Activated CD4-positive, alpha-beta T cell treated with anti-CD3 and anti-CD28 coated beads, Interleukin-2, amount 50 U/mL, for 16 hours (primary cell): ENCODE data around the gene TRMT2A.

ENCODE experiments used
- DNase-seq: peaks from one replicate; pipeline ENCODE4 v3.0.0-alpha.2; 2020

The TRMT2A gene

DNA sequence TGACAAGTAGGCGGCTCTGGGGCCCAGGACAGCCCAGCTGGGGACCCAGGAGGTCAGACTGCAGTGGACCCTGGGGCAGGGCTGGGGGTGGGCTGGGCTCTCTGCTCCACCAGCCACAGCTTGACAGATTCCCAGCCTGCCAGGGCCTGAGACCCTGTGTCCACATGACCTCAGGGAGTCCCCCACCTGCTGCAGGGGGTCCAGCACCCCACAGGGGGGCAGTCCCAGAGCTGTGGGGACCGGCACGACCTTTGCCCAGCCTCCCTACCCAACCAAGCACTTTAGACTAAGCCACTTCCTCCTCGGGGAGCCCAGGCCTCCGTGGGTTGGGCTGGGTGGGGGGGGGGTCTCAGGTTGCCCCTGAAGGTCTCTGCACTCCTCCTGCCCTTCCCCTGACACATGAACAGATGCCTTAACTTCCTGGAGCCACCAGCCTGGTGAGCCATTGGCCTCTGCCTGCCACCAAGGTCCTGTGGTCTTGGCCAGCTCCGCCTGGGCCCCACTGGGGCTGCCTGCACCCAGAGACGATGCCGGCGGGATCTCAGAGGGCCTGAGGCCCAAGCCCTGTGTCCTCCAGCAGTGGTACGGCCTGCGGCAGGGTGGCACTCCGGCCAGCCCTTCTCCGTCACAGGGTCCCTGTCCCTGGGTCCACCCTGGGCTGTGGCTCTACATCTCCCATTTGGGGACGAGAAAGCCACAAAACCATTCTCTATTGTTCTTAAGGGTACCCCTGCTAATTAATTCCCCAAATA is 30.4 kb upstream of the TRMT2A start:
- DNase-seq = no peak

DNA sequence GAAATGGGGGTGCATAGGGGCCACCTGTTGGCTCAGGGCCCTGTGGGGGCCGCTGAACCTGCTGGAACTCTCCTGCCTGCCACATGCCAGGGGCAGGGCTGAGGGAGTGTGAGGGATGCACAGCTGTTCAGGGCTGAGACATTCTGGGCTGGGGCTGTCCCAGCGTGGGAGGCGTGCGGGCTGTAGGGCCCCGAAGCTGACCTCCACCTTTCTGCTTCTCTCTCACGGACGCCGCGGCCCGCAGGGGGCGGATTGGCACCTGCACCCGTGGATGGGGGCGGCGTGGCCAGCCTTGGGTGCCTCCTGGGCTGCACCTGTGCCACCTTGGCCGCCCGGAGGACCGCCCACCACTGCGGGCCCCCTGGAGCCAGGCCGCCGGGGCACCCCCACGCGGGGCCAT is 29.8 kb upstream of the TRMT2A start:
- DNase-seq = no peak

DNA sequence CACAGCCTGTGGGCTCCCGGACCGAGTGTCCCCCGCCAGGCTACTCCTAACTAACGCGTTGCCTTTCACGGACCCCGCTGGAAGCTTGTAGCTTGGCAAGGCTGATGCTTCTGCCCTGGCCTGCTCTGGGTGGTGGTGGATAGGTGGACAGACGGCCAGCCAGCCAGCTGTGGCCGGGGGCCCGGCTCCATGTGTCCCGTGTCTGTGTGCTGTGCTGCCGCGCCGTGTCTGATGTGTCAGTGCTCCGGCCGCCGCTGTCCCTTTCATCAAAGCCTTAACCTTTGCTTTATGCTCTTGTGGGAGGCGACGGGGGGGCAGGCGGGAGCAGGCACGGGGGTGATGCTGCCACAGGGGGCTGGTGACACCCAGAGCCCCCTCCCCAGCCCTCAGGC is 28.8 kb upstream of the TRMT2A start:
- no peak for DNase-seq

DNA sequence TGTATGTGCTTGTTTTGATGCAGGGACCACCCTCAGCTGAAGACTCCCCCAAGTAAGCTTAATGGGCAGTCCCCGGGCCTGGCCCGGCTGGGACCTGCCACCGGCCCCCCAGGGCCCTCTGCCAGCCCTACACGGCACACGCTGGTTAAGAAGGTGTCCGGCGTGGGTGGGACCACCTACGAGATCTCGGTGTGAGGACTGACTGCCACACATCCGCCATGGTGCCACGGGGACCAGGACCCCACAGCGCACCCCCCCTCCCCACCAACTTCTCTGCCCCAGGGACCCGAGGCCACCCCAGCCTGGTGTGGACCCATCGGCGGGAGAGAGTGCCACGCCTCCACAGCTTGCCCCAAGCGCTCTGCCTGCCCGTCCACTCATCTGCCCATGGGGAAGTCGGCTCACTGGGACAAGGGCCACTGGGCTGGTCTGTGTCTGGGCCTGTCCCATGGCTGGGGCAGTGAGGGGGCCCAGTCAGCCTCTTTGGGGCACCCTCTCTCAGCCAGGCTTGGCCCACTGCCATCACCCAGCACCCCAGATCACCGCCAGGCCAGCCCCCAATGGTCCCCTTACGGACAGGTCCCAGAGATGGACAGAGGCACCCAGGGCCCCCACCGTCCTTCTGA is 28.3 kb upstream of the TRMT2A start:
- DNase-seq = no peak

DNA sequence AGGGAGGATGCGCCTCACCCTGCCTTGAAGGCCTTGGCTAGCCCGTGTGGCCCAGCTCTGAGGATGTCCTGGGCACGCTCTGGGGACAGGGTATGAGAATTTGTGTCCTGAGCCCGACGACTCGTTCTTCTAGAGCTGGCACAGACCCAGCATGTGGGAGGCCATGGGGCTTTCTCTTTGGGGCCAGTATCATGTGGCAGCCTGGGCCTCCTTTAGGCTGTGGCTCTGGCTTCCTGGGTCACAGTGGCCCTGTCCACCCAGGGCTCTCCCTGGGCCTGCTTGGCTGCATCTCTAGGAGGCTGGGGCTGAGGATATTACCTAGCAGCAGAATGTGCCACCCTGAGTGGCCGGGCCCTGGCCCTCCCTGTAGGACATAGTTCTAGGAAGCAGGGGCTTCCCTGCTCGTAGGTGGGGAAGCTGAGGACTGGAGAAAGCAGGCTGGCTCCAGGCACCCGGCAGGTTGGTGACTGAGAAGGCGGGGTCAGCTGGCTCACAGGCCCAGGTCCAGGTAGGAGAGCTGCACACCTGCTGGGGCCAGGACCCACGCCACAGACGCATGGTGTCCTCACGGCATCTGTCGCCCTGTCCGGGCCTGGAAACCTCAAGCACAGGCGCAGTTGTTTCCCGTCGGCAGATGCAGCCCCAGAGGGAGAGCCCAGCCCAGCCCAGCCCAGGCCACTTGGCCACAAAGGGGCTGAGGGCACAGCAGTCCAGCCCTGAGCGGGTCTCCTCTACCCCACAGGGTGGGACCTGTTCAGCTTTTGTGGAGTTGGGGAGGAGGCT is 27.0 kb upstream of the TRMT2A start:
- DNase-seq = no peak

DNA sequence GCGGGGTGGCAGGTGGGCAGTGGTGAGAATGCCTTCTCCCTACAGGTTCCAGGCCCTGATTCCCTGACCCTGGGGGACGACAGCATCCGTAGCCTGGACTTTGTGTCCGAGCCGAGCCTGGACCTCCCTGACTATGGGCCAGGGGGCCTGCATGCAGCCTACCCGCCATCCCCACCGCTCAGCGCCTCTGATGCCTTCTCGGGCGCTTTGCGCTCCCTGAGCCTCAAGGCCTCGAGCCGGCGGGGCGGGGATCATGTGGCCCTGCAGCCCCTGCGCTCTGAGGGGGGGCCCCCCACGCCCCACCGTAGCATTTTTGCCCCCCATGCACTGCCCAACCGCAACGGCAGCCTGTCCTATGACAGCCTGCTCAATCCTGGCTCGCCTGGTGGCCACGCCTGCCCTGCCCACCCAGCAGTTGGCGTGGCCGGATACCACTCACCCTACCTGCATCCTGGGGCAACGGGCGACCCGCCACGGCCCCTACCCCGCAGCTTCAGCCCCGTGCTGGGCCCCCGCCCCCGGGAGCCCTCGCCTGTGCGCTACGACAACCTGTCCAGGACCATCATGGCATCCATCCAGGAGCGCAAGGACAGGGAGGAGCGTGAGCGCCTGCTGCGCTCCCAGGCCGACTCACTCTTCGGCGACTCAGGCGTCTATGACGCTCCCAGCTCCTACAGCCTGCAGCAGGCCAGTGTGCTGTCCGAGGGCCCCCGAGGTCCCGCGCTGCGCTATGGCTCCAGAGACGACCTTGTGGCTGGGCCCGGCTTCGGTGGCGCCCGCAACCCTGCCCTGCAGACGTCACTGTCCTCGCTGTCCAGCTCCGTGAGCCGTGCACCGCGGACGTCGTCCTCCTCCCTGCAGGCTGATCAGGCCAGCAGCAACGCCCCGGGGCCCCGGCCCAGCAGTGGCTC is 25.9 kb upstream of the TRMT2A start:
- no peak for DNase-seq

DNA sequence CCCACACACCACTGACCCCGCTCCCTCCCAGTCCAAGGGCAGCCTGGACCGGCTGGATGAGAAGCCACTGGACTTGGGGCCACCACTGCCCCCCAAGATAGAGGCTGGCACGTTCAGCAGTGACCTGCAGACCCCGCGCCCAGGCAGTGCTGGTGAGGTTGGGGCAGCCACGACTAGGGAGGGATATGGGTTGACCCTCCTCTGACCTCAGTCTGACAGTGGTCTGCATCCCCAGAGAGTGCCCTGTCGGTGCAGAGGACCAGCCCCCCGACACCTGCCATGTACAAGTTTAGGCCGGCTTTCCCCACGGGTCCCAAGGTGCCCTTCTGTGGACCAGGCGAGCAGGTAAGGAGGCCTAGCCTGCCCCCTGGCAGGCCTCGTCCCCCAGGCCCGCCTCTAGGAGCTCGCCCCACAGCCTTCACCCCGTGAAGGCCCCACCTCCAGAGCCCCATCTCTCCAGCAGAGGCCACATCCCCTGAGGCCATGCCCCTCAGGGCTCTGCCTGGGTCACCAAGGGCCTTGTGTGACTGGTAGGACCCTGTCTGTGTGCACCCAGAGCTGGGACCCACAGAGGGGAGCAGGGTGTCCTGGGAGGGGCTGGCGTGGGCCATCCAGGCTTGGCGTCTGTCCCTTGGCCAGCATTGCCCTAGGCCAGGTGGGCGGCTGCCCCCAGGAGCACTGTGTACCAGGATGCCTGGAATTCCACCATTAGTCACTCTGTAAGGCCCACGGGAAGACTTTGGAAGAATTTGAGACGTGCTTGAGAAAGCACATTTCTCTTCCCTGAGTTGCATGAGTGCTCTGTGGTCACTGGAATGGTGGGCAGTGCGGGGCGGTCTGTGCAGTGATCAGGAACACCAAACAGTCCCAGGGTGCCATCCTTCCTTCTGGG is 24.4 kb upstream of the TRMT2A start:
- DNase-seq = no peak

DNA sequence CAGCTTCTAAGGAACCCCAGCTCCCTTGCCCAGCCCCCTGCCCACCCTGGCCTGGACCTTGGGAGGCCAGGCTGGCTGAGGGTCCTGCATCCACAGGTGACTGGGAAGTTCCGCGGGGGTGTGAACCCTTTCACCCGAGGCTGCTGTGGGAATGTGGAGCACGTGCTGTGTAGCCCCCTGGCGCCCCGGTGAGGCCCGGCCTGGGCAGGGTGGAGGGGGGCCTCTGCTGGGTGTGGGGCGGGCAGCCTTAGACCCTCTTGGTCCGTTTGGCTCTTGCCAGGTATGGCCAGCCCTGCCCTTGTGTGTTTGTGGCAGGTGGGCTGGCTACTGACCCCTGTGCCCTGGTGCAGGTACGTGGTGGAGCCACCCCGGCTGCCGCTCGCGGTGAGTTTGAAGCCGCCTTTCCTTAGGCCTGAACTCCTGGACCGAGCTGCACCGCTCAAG is 23.5 kb upstream of the TRMT2A start:
- DNase-seq = no peak

DNA sequence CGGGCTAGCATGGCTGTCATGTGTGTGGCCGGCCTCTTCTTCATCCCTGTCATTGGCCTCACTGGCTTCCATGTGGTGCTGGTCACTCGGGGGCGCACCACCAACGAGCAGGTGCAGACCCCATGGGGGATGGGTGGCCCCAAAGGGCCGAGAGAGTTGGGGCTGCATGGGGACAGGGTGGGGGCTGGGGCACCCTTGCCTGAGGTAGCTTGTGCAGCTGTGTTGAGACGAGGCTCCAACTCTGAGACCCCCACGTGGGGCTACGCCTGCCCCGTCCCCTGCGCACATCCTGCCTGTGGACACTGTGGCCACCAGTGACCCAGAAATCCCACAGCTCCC is 23.1 kb upstream of the TRMT2A start:
- DNase-seq = no peak

DNA sequence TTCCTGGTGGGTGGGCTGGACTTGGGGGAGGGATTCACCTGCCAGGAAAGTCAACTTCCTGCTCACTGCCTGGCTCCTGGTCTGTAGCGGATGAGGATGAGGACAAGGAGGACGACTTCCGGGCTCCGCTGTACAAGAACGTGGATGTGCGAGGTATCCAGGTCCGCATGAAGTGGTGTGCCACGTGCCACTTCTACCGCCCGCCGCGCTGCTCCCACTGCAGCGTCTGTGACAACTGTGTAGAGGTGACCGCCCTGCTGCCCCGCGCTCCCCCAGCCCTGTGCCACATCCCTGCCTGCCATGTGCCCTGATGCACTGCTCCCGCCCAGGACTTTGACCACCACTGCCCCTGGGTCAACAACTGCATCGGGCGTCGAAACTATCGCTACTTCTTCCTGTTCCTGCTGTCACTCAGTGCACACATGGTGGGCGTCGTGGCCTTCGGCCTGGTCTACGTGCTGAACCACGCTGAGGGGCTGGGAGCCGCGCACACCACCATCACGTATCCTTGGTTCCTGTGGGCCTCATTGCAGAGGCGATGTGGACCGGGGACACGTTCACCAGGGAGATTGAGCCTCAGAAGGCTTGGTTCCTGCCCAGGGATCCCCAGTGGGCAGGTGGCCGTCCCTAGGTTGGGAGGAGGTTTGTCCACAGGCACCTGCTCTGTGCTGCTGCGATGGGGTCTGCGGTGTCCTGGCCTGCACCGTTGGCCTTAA is 22.5 kb upstream of the TRMT2A start:
- no peak for DNase-seq

DNA sequence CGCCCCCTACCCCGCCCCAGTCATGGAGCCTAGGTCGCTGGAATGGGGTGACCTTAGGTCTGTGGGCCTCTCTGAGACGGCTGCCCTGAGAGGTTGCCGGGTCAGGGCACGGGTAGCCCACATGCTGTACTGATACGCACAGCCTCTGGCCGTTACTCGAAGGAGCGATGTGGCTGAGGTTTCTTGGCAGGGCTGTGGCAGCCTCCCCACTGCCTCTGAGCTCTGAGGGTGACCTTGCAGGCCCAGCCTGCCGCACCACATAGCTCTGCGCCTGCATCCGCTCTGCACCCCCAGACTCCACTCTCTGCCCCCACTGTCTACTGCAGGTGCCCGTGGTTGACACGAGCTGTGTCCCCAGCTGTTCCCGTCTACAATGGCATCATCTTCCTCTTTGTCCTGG is 21.8 kb upstream of the TRMT2A start:
- no peak for DNase-seq

DNA sequence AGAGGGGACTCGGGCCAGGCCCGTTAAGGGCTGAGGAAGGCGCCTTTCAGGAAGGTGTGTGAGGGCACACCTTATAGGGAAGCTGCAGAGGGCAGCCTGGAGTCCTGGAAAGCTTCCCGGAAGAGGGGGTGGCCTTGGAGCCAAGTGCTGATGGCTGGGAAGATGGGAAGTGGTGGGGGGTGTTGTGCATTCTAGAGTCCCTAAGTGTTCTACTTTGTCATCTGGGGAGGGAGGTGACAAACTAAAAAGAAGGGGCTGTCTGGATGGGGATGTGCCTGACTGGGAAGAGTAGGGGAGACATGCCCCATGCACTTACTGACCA is 21.4 kb upstream of the TRMT2A start:
- DNase-seq = no peak

DNA sequence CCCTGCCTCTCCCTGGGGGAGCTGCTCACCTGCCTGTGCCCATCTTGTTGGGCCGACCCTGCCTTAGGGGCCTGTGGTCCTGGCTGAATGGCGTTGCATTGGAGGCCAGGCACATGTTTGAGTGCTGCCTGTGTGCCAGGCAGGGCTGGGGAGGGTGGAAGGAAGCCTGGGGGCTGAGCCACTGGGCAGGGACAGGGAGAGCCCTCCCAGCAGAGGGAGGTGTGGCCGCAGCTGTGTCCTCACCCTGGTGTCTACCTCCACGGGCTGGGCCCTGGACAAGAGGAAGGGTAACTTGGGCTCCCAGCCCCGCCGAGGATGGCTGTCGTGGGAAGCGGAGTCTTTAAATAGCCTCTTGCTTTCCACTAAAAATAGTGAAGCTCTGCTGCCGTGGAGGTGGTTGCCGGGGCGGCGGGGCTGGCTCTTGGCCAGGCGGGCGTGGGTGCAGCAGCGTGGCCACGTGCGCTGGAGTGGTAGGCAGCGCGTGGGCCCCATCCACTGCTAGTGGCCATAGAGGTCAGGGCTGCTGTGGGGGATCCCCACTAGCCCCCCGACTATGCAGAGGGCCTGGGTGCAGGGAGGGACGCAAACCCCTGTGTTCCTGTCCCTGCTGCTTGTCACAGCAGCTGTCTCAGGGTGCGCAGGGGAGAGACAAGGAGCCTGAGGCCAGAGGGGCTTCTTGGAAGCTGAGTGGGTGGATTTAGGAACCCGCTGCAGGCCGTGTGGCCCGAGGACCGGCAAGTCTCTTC is 20.8 kb upstream of the TRMT2A start:
- no peak for DNase-seq

DNA sequence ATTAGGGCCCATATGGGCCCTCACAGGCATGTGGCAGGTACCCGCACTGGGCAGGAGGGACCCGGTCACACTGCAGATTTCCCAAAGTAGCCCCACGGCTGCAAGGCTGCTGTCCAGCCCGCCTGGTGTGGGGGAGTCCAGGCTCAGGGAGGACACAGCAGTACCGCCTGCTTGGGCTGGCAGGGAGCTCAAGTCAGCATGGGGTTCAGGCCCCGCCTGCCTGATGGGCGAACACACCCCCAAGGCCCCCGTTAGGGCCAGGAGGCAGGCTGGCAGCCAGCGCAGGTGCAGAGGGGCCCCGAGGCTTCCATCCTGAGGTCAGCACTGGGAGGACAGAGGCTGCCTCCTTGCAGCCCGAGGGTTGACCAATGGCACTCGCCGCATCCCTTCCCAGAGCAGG is 20.1 kb upstream of the TRMT2A start:
- no peak for DNase-seq

DNA sequence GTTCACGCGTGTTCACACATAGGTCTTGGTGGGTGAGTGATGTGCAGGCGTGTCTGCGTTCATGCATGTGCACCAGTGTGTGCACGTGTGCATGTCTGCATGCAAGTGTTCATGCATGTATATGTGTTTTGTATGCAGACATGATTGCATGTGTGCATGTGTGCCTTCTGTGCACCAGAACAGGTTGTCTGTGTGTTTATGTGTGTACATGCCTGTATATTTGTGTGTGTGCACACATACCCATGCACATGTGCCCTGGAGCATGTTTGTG is 19.5 kb upstream of the TRMT2A start:
- no peak for DNase-seq

DNA sequence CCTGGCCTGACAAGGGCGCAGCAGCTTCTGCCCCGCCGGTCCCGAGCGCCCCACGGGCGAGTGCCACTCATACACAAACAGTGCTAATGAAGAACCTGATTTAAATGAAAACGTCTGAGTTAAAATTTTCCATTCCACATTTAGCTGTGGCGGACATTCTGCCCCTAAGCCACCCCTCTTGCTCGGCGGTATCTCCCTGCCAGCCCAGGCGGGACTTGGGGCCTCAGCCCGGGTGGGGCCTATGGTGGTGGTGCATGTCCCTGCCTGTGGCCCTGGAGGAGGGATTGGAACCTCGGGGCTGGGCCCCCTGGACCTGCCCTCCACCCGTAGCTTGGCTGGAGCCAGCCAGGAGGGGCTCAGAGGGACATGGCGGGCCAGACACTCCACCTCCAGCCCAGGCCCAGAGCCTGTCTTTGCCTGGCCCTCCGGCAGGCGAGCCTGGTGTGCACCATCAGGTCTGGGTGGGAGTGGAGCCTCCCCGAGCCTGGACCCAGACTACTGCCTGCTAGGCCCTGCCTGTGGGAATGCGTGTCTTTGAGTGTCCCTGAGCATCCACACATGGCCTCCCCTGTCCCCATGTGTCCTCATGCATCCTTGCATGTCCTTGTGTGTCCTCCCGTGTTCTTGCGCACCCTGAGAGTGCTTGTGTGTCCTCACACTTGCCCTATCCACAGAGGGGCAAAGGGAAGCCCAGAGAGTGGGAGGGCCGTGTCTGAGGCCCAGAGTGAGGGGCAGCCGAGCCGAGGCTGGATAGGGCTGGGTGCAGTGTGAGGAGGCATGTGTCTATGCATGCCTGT is 19.0 kb upstream of the TRMT2A start:
- no peak for DNase-seq

DNA sequence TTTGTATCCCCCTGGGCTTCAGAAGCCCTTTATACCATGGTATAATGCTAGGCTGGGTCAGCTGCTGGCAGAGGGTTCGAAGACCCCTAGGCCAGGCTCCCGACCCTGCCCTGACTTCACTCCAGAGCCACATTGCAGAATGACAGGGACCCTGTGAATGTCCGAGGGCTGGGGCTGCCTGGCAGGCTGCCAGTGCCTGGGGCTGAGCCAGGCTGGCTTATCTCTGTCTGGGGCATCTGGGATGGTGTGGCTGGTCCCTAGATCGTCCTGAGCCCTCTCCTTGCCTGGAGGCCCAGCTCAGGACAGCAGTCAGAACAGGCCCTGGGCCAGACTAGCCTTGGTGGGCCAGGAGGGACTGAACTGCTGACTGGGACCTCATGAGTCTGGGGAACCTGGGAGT is 18.2 kb upstream of the TRMT2A start:
- DNase-seq = no peak

DNA sequence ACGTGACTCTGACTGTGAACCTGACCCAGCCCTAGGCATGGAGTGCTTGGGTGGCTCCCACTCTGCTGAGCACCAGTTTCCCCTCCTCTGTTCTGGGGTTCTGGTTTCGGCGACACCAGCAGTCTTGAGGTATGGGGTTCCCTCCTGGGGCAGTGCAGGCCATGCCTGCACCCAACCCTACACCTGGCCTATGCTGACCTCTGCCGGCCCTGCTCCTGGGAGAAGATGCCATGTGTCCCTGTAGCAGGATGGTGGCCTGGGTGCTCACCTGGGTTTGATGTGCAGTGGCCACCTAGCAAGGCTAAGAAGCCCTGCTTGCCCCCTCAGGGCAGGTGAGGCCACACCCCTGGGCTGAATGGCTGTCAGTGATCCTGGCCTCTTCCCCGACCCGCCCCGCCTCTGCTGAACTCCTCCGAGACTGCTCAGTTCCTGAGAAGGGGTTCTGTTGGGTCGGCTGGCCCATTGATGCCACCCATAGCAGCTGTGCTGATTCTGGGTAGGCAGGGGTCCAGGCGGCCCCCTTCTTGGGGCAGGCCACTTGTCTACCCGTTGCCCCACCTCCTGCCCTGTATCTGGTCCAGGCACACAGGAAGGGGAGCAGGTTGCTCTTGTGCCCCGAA is 17.0 kb upstream of the TRMT2A start:
- no peak for DNase-seq

DNA sequence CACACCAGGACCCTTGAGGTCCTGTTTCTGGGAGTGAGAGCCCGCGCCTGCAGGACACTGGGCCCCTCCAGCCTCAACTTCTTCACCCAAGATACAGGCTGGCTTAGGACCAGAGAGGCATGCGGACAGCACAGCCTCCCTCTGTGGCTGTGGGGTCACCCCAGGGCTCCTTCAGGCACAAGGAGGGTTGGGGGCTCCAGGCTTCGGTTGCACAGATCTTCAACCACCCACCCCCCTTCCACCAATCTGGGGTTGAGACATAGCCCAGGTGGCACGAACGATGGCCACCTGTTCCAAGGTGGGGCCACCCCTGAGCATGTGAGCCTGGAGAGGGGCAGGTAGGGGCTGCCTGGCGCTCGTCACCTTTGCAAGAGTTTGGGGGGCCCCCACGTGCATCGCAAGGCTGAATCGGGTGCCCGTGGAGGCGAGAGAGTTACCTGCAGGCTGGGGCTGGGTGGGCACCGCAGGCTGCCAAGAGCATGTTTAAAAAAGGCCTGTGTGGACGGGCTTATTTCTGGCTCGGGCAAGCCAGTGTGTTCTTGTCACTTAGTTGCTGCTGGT is 15.7 kb upstream of the TRMT2A start:
- DNase-seq = no peak
